HG03520 (cell line): Measurements from ENCODE around the gene DPAGT1.
"Not testable (repeated sequence)": the region's sequence is repeated elsewhere in the genome, so short reads cannot be mapped to it uniquely, and the experiment has no call there.

Experiments
- ATAC-seq: cut with Tn5 transposase; IDR thresholded peaks from one replicate; pipeline ENCODE4 v1.9.1; 2021; ENCODE audit warnings: mild to moderate bottlenecking, moderate library complexity; ENCODE audit not compliant: unreplicated experiment

The DPAGT1 gene

GRCh38 chr11:119059128-119059527, 42.5 kb downstream of the DPAGT1 start:
- ATAC-seq: not testable (repeated sequence)

- peak; percentile 83 for ATAC-seq
Measured at GRCh38 chr11:119057000-119057769, 44.5 kb downstream of the DPAGT1 start, which contains the start of gene HYOU1. Gene HYOU1, minus strand, starts transcription at chr11:119057205. Its CDS starts 1,045 bp downstream, at chr11:119056160.

- peak; percentile 6 for ATAC-seq
Measured at GRCh38 chr11:119056421-119056999, 45.1 kb downstream of the DPAGT1 start.

GRCh38 chr11:119055901-119056300, 45.8 kb downstream of the DPAGT1 start:
- ATAC-seq: no peak

GRCh38 chr11:119054418-119054817, 47.2 kb downstream of the DPAGT1 start:
- no peak for ATAC-seq

GRCh38 chr11:119052163-119052814, 49.4 kb downstream of the DPAGT1 start:
- no peak for ATAC-seq

- ATAC-seq: no peak
Measured at GRCh38 chr11:119051440-119052162, 50.1 kb downstream of the DPAGT1 start.

- ATAC-seq: no peak
Measured at GRCh38 chr11:119049081-119049480, 52.6 kb downstream of the DPAGT1 start.

- no peak for ATAC-seq
Measured at GRCh38 chr11:119048644-119049043, 53.0 kb downstream of the DPAGT1 start.

GRCh38 chr11:119047205-119047604, 54.4 kb downstream of the DPAGT1 start:
- no peak for ATAC-seq
